SIG-M5 (cell line): ENCODE data around the gene KRT16.
"Not testable (repeated sequence)": the region's sequence is repeated elsewhere in the genome, so short reads cannot be mapped to it uniquely, and the experiment has no call there.

Experiments
- DNase-seq: peaks from one replicate; lab custom pipeline; 2025; lab: John Stamatoyannopoulos, UW

KRT16 gene

DNA sequence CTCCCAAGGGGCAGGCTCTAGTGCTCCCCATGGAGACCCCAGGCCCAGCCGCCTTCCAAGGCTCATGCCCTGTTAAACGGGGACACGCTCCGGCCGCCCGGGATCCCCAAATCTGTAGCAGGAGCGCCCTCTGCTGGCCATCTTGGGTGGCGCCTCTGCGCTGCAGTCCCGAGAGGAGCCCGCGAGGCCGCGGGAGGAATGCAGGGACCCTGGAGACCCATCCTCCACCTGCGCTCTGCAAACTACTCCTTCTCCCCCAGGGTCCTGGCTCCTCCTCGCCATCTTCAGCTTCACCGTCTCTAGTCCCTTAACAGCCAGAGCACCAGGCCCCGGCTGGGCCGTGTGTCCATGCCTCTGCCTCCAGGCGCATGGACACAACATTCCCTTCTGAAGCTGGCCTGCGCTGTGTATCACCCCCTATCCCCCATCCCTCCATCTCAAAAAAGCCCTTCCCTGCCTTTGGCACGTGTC lies 35.4 kb upstream of the KRT16 start:
- no peak for DNase-seq

DNA sequence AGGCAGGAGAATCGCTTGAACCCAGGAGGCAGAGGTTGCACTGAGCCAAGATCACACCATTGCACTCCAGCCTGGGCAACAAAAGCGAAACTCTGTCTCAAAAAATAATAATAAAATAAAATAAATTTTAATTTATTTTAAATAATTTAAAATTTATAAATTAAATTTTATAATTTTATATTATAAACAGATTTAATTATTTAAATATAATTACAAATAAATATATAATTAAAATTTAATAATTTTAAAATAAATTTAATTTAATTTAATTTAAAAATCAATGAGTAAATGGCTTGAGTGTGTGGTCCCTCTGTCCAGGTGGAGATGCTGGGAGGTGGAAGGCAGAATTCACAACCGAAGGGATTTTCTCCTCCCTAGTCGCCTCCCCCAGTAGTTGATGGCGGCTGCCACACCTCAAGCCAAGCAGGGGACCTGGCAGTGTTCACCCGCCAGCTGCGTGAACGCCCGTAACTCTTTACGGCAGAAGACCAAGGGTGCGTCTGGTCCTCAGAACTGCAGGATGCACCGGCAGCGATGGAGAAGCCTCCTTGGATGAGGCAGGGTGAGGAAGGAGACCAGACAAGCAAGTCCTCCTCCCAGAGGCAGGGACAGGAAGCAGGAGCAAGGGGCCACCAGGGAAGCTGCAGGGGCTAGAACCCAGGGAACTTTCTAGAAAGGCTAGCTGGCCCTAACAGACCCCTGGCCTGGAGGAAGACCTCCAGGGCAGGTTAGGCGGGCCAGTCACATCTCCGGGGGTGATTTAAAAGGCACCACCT lies 34.7 kb upstream of the KRT16 start:
- DNase-seq = no peak

DNA sequence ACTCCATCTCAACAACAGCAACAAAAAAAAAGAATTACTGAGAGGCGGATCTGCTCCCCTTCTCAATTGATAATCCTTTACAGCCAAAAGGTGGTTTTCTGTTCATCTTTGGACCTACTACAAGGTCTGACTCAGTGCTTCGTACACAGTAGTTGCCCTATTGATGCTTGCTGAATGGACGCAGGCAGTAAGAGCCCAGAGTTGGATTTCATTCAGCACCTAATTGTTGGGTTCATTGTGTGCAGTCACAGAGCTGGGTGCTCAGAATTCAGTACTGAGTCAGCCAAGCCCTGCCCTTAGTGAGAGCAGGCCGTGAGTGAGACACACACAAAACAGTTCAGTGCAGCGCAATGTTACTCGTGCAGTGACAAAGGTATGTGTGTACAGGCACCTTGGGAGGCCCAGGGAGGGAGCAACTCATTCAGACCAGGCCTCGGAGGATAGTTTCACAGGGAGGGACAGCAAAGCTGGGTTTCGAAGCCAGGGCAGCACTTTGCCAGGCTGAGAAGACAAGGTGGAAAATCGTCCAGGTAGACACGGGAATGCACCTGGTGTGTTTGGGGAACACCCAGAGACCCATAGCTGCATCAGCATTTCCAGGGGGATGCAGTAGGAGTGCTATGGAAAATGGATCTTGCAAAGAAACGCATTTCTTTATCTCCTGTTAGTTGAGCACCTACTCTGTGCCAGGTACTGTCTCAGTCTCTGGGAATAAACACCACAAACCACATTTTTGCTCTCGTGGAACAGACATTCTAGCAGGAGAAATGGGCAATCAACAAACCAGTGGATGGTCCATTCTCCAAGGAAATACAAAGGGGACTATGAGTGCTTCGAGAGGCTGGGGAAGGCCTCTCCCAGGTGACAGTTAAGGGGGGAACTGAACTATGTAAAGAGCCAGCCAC lies 29.9 kb upstream of the KRT16 start:
- no peak for DNase-seq

DNA sequence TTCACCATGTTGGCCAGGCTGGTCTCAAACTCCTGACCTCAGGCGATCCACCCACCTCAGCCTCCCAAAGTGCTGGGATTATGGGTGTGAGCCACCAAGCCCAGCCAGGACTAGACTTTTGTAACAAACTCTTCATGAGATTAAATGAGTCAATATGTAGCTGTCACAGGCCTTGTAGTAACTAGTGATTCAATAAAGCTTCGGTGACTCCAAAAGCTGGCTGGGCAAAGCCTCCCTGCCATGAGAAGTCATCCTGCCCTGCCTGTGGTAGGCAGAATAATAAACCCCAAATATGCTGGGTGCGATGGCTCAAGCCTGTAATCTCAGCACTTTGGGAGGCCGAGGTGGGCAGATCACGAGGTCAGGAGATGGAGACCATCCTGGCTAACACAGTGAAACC lies 28.0 kb upstream of the KRT16 start:
- DNase-seq = not testable (repeated sequence)

GRCh38 chr17:41639492-41640473 lies 27.2 kb upstream of the KRT16 start:
- no peak for DNase-seq

DNA sequence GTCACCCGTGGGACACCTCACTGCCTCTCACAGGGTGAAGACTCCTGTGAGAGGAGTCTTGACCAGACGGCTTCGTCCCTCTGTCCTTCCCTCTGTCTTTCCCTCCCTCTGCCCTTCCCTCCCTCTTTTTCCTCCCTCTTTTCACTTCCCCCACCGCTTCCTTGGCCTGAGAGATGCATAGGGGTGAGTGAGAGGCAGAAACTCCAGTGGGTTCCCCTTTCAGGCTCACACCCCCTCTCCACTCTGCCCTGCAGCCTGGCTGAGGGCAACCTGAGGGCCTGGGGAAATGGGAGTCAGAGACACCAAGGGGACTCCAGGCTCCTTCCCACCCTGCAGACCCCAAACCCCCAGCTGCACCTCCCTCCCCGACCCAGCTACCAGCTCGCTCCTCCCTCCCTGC lies 26.4 kb upstream of the KRT16 start:
- no peak for DNase-seq

DNA sequence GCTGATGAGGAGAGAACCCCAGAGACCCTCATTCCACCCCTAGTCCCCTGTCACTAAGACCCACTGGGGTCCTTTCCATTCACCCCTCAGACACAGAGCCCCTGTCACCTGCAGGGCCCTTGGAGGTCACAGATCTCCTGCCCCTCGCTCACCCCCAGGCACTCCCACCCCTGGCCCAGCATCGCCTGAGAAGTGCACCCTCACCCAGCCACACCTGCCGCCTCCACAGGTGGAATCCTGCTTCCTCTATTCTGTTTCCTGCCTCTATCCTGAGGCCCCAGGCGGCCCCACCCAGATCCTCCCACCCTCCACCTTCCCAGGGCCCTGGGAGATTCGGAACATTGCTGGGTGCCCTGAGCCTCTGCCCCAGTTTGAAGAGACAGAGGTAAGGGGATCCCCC lies 25.6 kb upstream of the KRT16 start:
- no peak for DNase-seq

- no peak for DNase-seq
Measured at GRCh38 chr17:41636652-41637051, 24.1 kb upstream of the KRT16 start.

- DNase-seq = no peak
Measured at GRCh38 chr17:41635121-41636097, 22.8 kb upstream of the KRT16 start.

DNA sequence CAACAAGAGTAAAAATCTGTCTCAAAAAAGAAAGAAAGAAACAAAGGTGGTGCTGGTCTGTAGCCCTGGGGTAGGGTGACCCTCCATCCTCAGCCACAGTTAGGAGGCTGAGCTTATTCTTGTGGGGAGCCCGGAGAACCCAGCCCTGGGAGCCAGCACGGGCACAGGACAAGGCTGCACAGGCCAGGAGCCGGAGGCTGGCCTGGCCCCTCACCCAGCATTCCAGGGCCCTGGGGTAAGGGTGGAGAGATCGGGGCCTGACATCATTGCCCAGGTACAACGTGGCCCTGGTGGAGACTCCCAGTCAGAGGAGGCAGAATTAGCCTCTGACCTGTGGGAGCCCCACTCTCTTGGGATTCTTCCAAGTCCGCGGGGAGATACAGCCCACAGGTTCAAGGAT lies 22.1 kb upstream of the KRT16 start:
- DNase-seq = no peak

DNA sequence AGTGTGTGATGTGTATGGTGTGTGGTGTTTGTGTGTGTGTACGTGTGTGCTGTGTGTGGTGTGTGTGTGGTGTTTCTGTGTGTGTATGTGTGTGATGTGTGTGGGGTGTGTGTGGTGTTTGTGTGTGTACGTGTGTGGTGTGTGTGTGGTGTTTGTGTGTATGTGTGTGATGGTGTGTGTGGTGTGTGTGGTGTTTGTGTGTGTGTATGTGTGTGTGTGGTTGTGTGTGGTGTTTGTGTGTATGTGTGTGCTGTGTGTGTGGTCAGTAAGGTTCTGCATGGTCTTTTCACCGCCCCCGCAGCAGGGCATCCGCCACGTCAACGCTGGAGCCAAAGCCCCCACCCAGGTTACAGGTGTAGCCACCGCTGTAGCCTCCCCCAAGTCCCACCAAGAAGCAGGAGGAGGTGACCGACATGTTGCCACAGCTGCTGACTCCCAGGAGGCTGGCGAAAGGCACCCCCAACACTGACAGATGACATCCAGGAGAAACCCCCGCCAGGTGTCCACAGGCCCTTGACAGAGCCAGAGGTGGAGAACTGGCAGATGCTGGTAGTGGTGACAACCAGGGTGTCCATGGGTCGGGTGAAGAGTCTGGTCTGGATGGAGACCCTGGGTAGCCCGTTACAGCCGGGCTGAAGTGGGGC lies 21.1 kb upstream of the KRT16 start:
- no peak for DNase-seq

DNA sequence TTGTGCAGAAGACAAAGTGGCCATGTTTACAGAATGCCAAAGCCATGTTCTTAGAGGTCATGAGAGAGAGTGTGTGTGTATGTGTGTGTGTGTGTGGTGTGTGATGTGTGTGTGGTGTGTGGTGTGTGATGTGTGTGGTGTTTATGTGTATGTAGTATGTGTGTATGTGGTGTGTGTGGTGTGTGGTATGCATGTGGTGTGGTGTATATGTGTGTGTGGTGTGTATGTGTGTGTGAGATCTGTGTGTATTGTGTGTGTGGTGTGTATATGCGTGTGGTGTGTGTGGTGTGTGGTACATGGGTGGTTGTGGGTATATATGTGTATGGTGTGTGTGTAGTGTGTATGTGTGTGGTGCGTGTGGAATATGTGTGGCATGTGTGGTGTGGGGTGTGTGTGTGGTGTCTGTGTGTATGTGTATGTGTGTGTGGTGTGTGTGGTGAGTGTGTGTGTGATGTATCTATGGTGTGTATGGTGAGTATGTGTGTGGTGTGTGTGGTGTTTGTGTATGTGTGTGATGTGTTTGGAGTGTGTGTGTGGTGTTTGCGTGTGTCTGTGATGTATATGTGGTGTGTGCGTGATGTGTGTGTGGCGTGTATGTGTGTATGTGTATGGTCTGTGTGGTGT lies 20.0 kb upstream of the KRT16 start:
- no peak for DNase-seq

GRCh38 chr17:41631898-41632285 lies 19.3 kb upstream of the KRT16 start:
- no peak for DNase-seq

DNA sequence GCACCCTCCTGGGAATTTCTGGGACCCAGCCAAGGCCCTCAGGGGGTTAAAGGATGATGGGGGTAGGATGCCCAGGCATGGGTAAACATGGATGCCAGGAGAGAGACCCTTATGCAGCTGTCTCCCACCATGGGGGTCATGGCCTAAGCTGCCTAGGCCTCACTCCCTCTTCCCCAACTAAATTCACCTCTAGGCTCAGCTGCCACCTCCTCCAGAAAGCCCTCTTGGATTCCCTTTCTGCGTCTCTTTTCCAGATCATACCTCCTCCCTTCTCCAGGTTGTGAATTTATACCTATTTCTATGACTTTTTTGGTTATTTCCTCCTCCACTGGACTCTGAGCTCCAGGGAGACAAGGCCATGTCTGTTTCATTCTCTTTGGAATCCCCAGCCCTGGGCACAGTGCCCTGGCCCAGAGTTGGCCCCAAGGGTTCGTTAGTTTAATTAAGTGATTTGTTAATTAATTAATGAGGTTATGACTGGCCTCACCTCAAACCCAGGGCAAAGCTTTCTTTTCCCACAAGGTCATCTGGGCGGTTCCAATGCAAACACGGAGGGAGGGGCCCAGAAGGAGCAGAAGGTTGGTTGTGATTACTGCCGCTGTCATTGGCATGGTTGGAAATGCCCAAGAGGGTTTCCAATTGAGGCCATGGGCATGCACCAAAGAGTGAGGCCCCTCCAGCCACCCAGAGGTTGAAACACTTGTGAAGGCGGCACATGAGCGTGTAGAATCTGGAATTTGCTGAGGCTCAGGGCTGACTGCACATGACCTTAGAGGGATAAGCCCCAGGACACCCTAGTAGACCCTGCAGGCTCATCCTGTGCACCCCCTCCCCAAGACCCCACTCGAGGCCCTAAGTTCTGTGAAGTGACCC lies 18.7 kb upstream of the KRT16 start:
- DNase-seq = no peak

DNA sequence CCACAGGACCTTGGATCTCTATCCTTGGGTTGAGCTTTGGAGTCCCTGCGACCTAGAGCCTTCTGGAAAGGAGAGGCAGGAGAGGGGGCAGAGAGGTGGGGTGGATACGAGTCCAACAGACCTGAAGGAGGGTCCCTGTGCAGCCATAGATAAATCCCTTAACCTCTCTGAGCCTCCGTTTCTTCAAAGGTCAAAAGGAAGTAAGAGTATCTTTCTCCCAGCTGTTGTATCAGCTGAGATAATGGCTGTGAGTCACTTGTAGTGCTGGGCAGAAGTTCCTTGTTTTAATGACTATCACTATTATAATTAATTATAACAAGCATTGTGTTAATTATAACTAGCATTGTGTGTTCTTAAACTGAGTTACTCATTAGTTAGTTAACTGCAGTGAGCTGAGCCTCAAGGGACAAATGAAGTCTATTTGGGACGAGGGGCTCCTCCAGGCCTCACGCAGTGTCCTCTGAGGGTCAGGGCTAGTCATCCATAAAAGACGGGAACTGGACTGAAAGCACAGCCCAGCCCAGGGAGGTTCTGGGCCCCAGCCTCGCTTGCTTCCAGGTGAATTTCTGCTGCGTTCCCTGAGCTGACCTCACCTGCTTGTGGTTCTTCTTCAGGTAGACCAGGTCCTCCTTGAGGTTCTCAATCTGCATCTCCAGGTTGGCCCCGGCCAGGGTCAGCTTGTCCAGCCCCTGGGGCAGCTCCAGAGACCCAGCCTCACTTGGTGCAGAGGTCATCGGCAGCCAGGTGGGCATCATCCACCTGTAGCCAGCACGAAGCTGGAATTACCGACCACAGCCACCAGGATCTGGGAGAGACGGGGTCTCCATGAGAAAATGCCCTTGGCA lies 17.5 kb upstream of the KRT16 start:
- no peak for DNase-seq

GRCh38 chr17:41629316-41629715 lies 16.7 kb upstream of the KRT16 start:
- DNase-seq = no peak

DNA sequence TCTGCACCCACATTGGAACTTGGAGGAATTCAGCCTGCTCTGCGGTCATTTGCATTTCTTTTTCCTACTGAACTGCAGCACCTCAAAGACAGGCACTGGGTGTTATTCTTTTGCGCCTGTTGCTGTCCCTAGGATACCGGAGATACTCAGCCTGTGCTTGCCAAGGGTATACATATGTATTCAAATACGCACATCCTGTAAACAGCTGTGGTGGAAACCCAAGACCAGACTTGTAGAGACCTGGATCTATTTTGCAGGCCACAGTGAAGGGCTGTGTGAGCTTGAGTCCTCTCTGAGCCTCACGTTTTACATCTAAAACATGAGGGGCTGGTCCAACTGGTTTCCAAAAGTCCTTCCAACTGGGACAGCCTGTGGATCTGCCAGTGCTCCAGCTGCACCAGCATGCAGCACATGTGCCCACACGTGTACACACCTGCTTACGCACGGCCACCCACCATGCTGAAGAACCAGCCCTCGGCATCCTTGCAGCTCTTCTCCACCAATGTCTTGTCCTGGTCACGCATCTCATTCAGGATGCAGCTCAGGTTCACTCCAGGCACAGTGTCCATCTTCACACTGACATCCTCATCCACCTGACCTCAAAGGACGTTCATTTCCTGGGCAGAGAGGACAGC lies 16.2 kb upstream of the KRT16 start:
- DNase-seq = not testable (repeated sequence)

- not testable (repeated sequence) for DNase-seq
Measured at GRCh38 chr17:41628073-41628370, 15.5 kb upstream of the KRT16 start.
